T-cell (primary cell): ENCODE measurements around the gene SAA4. TPM values are rescaled to one million over a fixed set of nuclear protein-coding genes. Genes with fewer than 3 reads are reported as not detected.

ENCODE experiments used
- ATAC-seq, 4 experiments: fragments of 200-7000 bp in 3 of 4; fragments of 150-1000 bp in 1 of 4; cut with Tn5 transposase; replicated peaks in 1 of 4; 1 replicate in 3 of 4; 2 replicates in 1 of 4; pipeline ENCODE4 v1.10.0; 2021; ENCODE audit warnings: moderate library complexity in 3 of 4, mild to moderate bottlenecking in 2 of 4, moderate number of reproducible peaks in 1 of 4
- CTCF ChIA-PET, 2 donors: fragments of 300-600 bp; sonication (Branson Sonifier 250); formaldehyde crosslinking; loops; one replicate each; lab custom pipeline; 2022; ENCODE audit warnings: antibody characterized with exemption in 2 of 2; lab: Charles Lee
- POLR2A ChIA-PET, 2 donors: fragments of 300-600 bp; sonication (Branson Sonifier 250); formaldehyde crosslinking; loops; one replicate each; lab custom pipeline; 2022; ENCODE audit warnings: antibody characterized with exemption in 2 of 2; lab: Charles Lee
- DNase-seq, 35 experiments: peaks; one replicate each; pipeline versions ENCODE4 v3.0.0 to v3.0.0-alpha.2; 2013 to 2023
- H3K27ac ChIP-seq: one replicate; pipeline ENCODE4 v1.5.1; 2013; ENCODE audit warnings: low read length
- H3K27me3 ChIP-seq, 2 experiments: replicated peaks in 1 of 2; 1 replicate in 1 of 2; 2 replicates in 1 of 2; pipeline versions ENCODE4 v1.6.1 to v1.7.0; 2013; ENCODE audit warnings: low read length in 1 of 2, mixed read lengths in 1 of 2; ENCODE audit not compliant: control insufficient read depth in 2 of 2, insufficient read depth in 2 of 2; ENCODE audit errors: extremely low read depth in 1 of 2
- H3K36me3 ChIP-seq, 2 donors: 1 replicate in 1 of 2; 2 replicates in 1 of 2; pipeline versions ENCODE4 v1.6.1 to v1.7.0; 2013; ENCODE audit warnings: low read length in 1 of 2; ENCODE audit not compliant: control insufficient read depth in 2 of 2, insufficient read depth in 1 of 2; ENCODE audit errors: extremely low read depth in 1 of 2
- H3K4me1 ChIP-seq, 2 experiments: 1 replicate in 1 of 2; 2 replicates in 1 of 2; pipeline versions ENCODE4 v1.6.1 to v1.7.0; 2013; ENCODE audit warnings: low read length in 2 of 2, mixed read lengths in 1 of 2; ENCODE audit not compliant: insufficient read depth in 2 of 2, control insufficient read depth in 1 of 2; ENCODE audit errors: extremely low read depth in 1 of 2
- H3K4me3 ChIP-seq, 2 donors: 1 replicate in 1 of 2; 2 replicates in 1 of 2; pipeline versions ENCODE4 v1.5.1 to v1.7.0; 2013; ENCODE audit warnings: mild to moderate bottlenecking in 2 of 2, low read length in 1 of 2, moderate library complexity in 1 of 2; ENCODE audit not compliant: control insufficient read depth in 1 of 2; ENCODE audit errors: extremely low read depth in 1 of 2
- H3K9me3 ChIP-seq: 2 replicates; pipeline ENCODE4 v1.7.0; 2013
- H3K27ac Mint-ChIP-seq, 2 donors: one replicate each; pipeline ENCODE4 v1.8.0; 2020 to 2021; ENCODE audit warnings: mild to moderate bottlenecking in 2 of 2, mixed read lengths in 2 of 2
- H3K27me3 Mint-ChIP-seq, 2 donors: one replicate each; pipeline ENCODE4 v1.8.0; 2021 to 2022; ENCODE audit warnings: mixed read lengths in 2 of 2
- H3K36me3 Mint-ChIP-seq: one replicate; pipeline ENCODE4 v1.8.0; 2021; ENCODE audit warnings: mixed read lengths
- H3K4me1 Mint-ChIP-seq, 3 donors: one replicate each; pipeline ENCODE4 v1.8.0; 2020 to 2022; ENCODE audit warnings: mixed read lengths in 3 of 3, mild to moderate bottlenecking in 1 of 3
- H3K4me3 Mint-ChIP-seq, 3 donors: one replicate each; pipeline ENCODE4 v1.8.0; 2020 to 2022; ENCODE audit warnings: mild to moderate bottlenecking in 3 of 3, mixed read lengths in 3 of 3, moderate library complexity in 3 of 3
- H3K9me3 Mint-ChIP-seq, 3 donors: one replicate each; pipeline ENCODE4 v1.8.0; 2020 to 2022; ENCODE audit warnings: mixed read lengths in 3 of 3
- WGBS: methylation state at CpG from one replicate; pipeline ENCODE4 v1.1.5; 2013; ENCODE audit warnings: missing lambda C conversion rate; ENCODE audit not compliant: insufficient coverage; 5-methylcytosine and 5-hydroxymethylcytosine counted together
- total RNA-seq, 35 experiments: library from RNA in 6 of 35; stranded (reverse) in 6 of 35; fragments of 120-200 nt in 1 of 35; gene quantifications; one replicate each; pipeline versions ENCODE4 v1.2.1 to v1.2.4 and lab custom pipeline; 2013 to 2026

The SAA4 gene
- total RNA-seq, 5 donors from 2014 or later (not counting 1 experiment from before 2014, with no cell fraction given), result 0.54 to 0.93 (median 0.63) TPM; not detected in 2

- H3K9me3 ChIP-seq, result no peaks in the 10 kb centered on the region
- ATAC-seq (no peak), DNase-seq (no peak)
- POLR2A ChIA-PET, result interaction anchor here in 1 of 2 donors (0.6 kb wide), 1 partner anchor 531 kb away, joined by 3 read pairs; no protein-coding TSS in a partner anchor
- no peaks in the 10 kb centered on the region for H3K36me3 ChIP-seq
- H3K27ac Mint-ChIP-seq, result no peak overlapping the region
- no peaks in the 10 kb centered on the region for H3K4me1 ChIP-seq
- H3K27ac ChIP-seq, result no peak overlapping the region
- H3K9me3 Mint-ChIP-seq, result no peaks in the 10 kb centered on the region
- 14% methylated on average over 1 of the region's 8 CpGs for WGBS
- H3K4me3 Mint-ChIP-seq, result no peak overlapping the region
- CTCF ChIA-PET, result no interaction called here
- H3K4me3 ChIP-seq, result no peak overlapping the region
- H3K36me3 Mint-ChIP-seq, result no peaks in the 10 kb centered on the region
- H3K27me3 Mint-ChIP-seq, result peaks cover 36 to 37% of the 10 kb centered on the region in 2 donors
- H3K27me3 ChIP-seq, result peaks cover 4 to 11% of the 10 kb centered on the region in 2 experiments
- H3K4me1 Mint-ChIP-seq, result no peaks in the 10 kb centered on the region
These were observed 938 bp downstream of the SAA4 start for GRCh38 chr11:18235394-18236334.

GRCh38 chr11:18233912-18234311, 2.7 kb downstream of the SAA4 start:
- Mint-ChIP-seq H3K27me3 (peaks cover 24% of the 10 kb centered on the region in 2 donors), H3K4me1 (no peaks in the 10 kb centered on the region), H3K9me3 (no peaks in the 10 kb centered on the region), H3K36me3 (no peaks in the 10 kb centered on the region), H3K27ac (no peak overlapping the region), H3K4me3 (no peak overlapping the region)
- no peaks in the 10 kb centered on the region for H3K9me3 ChIP-seq
- no peaks in the 10 kb centered on the region for H3K36me3 ChIP-seq
- ATAC-seq, result no peak
- DNase-seq, result no peak
- no peak overlapping the region for H3K4me3 ChIP-seq
- no peaks in the 10 kb centered on the region for H3K4me1 ChIP-seq
- no peak overlapping the region for H3K27ac ChIP-seq
- ChIA-PET CTCF (no interaction called here), POLR2A (no interaction called here)
- peaks cover 0 to 11% of the 10 kb centered on the region in 2 experiments for H3K27me3 ChIP-seq
- WGBS, result no CpG with 5 or more reads among the region's 4 CpGs

- ChIA-PET CTCF (interaction anchor here in 1 of 2 donors (0.6 kb wide), 1 partner anchor 26 kb away, joined by 6 read pairs; no protein-coding TSS in a partner anchor), POLR2A (no interaction called here)
- H3K4me1 ChIP-seq, result no peaks in the 10 kb centered on the region
- no peak overlapping the region for H3K4me3 ChIP-seq
- Mint-ChIP-seq H3K9me3 (no peaks in the 10 kb centered on the region), H3K4me3 (no peak overlapping the region), H3K27ac (no peak overlapping the region), H3K27me3 (peaks cover 3 to 12% of the 10 kb centered on the region in 2 donors), H3K36me3 (no peaks in the 10 kb centered on the region), H3K4me1 (no peaks in the 10 kb centered on the region)
- H3K36me3 ChIP-seq, result no peaks in the 10 kb centered on the region
- H3K9me3 ChIP-seq, result no peaks in the 10 kb centered on the region
- DNase-seq (no peak), ATAC-seq (no peak)
- no peak overlapping the region for H3K27ac ChIP-seq
- WGBS, result 88% methylated on average over 2 of the region's 2 CpGs
- peaks cover 0 to 7% of the 10 kb centered on the region in 2 experiments for H3K27me3 ChIP-seq
These were observed 5.7 kb downstream of the SAA4 start for GRCh38 chr11:18230859-18231258.

- no peaks in the 10 kb centered on the region for H3K4me1 ChIP-seq
- H3K27ac ChIP-seq, result no peak overlapping the region
- peaks cover 0 to 7% of the 10 kb centered on the region in 2 experiments for H3K27me3 ChIP-seq
- no peaks in the 10 kb centered on the region for H3K9me3 ChIP-seq
- H3K4me3 ChIP-seq, result no peak overlapping the region
- no peak overlapping the region for H3K27ac Mint-ChIP-seq
- peaks cover 6 to 16% of the 10 kb centered on the region in 2 donors for H3K27me3 Mint-ChIP-seq
- no peak for DNase-seq
- H3K4me3 Mint-ChIP-seq, result no peak overlapping the region
- no CpG with 5 or more reads among the region's 3 CpGs for WGBS
- ChIA-PET CTCF (no interaction called here), POLR2A (no interaction called here)
- no peaks in the 10 kb centered on the region for H3K9me3 Mint-ChIP-seq
- no peaks in the 10 kb centered on the region for H3K36me3 ChIP-seq
- ATAC-seq, result no peak
- no peaks in the 10 kb centered on the region for H3K36me3 Mint-ChIP-seq
- H3K4me1 Mint-ChIP-seq, result no peaks in the 10 kb centered on the region
These were observed 7.1 kb downstream of the SAA4 start for GRCh38 chr11:18229501-18229900.

- no peak for DNase-seq
- Mint-ChIP-seq H3K4me3 (no peak overlapping the region), H3K27me3 (peaks cover 5 to 6% of the 10 kb centered on the region in 2 donors), H3K9me3 (no peaks in the 10 kb centered on the region), H3K27ac (no peak overlapping the region), H3K4me1 (no peaks in the 10 kb centered on the region), H3K36me3 (no peaks in the 10 kb centered on the region)
- Histone ChIP-seq H3K36me3 (no peaks in the 10 kb centered on the region), H3K4me3 (no peak overlapping the region), H3K27ac (no peak overlapping the region), H3K9me3 (no peaks in the 10 kb centered on the region), H3K27me3 (peaks cover 0 to 3% of the 10 kb centered on the region in 2 experiments), H3K4me1 (no peaks in the 10 kb centered on the region)
- ATAC-seq, result no peak
- ChIA-PET POLR2A (no interaction called here), CTCF (interaction anchor here in 1 of 2 donors (0.7 kb wide), 1 partner anchor 258 kb away, joined by 3 read pairs; no protein-coding TSS in a partner anchor)
- 44% methylated on average over 2 of the region's 2 CpGs for WGBS
These were observed 10.7 kb downstream of the SAA4 start for GRCh38 chr11:18225913-18226312.

- H3K9me3 ChIP-seq, result no peaks in the 10 kb centered on the region
- no peaks in the 10 kb centered on the region for H3K9me3 Mint-ChIP-seq
- no peak overlapping the region for H3K4me3 ChIP-seq
- ChIA-PET CTCF (no interaction called here), POLR2A (no interaction called here)
- H3K36me3 Mint-ChIP-seq, result no peaks in the 10 kb centered on the region
- no peaks in the 10 kb centered on the region for H3K4me1 ChIP-seq
- ATAC-seq, result no peak
- no peak for DNase-seq
- H3K27ac Mint-ChIP-seq, result no peak overlapping the region
- no peak overlapping the region for H3K4me3 Mint-ChIP-seq
- H3K4me1 Mint-ChIP-seq, result no peaks in the 10 kb centered on the region
- peaks cover 5 to 6% of the 10 kb centered on the region in 2 donors for H3K27me3 Mint-ChIP-seq
- no peak overlapping the region for H3K27ac ChIP-seq
- H3K27me3 ChIP-seq, result peaks cover 0 to 3% of the 10 kb centered on the region in 2 experiments
- no CpG with 5 or more reads among the region's 3 CpGs for WGBS
- no peaks in the 10 kb centered on the region for H3K36me3 ChIP-seq
These were observed 12.8 kb downstream of the SAA4 start for GRCh38 chr11:18223591-18224387.
